SK-N-MC (cell line): Measurements from ENCODE around the gene AXIN1.

Experiments
- DNase-seq: peaks from one replicate; pipeline ENCODE4 v3.0.0-alpha.2; 2011; ENCODE audit warnings: low read depth, low spot score
- H3K27ac ChIP-seq: fragments of 200-600 bp; sonication (generic); 2 replicates; pipeline ENCODE4 v1.5.1; 2016; ENCODE audit warnings: mixed run types
- H3K36me3 ChIP-seq: fragments of 200-600 bp; sonication (generic); 2 replicates; pipeline ENCODE4 v1.6.1; 2017; ENCODE audit warnings: antibody characterized with exemption, low read length, mixed read lengths; ENCODE audit not compliant: insufficient read depth
- H3K4me3 ChIP-seq: fragments of 200-600 bp; sonication (generic); 2 replicates; pipeline ENCODE4 v1.5.1; 2016
- H3K9ac ChIP-seq: fragments of 200-600 bp; sonication (generic); 2 replicates; pipeline ENCODE4 v1.8.0; 2017; ENCODE audit warnings: mixed run types, mixed read lengths; ENCODE audit not compliant: insufficient read length
- H3K9me3 ChIP-seq: fragments of 200-600 bp; sonication (generic); 2 replicates; pipeline ENCODE4 v1.6.1; 2017; ENCODE audit warnings: low read depth, mild to moderate bottlenecking, antibody characterized with exemption, low read length, moderate library complexity, mixed read lengths
- EZH2 ChIP-seq: fragments of 200-600 bp; sonication (generic); IDR thresholded peaks from one replicate; pipeline ENCODE4 v1.6.1; 2017; ENCODE audit warnings: antibody characterized with exemption
- FOXP2 ChIP-seq: optimal IDR thresholded peaks from 2 replicates; pipeline ENCODE3; 2011; ENCODE audit warnings: mild to moderate bottlenecking, moderate library complexity; ENCODE audit not compliant: insufficient read depth; ENCODE audit errors: extremely low read length, control extremely low read depth
- POLR2AphosphoS5 ChIP-seq: IDR thresholded peaks from 2 replicates; pipeline ENCODE4 v1.6.1; 2012; ENCODE audit warnings: mild to moderate bottlenecking, low read depth, low read length, borderline replicate concordance

The AXIN1 gene, protein sequence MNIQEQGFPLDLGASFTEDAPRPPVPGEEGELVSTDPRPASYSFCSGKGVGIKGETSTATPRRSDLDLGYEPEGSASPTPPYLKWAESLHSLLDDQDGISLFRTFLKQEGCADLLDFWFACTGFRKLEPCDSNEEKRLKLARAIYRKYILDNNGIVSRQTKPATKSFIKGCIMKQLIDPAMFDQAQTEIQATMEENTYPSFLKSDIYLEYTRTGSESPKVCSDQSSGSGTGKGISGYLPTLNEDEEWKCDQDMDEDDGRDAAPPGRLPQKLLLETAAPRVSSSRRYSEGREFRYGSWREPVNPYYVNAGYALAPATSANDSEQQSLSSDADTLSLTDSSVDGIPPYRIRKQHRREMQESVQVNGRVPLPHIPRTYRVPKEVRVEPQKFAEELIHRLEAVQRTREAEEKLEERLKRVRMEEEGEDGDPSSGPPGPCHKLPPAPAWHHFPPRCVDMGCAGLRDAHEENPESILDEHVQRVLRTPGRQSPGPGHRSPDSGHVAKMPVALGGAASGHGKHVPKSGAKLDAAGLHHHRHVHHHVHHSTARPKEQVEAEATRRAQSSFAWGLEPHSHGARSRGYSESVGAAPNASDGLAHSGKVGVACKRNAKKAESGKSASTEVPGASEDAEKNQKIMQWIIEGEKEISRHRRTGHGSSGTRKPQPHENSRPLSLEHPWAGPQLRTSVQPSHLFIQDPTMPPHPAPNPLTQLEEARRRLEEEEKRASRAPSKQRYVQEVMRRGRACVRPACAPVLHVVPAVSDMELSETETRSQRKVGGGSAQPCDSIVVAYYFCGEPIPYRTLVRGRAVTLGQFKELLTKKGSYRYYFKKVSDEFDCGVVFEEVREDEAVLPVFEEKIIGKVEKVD

DNA sequence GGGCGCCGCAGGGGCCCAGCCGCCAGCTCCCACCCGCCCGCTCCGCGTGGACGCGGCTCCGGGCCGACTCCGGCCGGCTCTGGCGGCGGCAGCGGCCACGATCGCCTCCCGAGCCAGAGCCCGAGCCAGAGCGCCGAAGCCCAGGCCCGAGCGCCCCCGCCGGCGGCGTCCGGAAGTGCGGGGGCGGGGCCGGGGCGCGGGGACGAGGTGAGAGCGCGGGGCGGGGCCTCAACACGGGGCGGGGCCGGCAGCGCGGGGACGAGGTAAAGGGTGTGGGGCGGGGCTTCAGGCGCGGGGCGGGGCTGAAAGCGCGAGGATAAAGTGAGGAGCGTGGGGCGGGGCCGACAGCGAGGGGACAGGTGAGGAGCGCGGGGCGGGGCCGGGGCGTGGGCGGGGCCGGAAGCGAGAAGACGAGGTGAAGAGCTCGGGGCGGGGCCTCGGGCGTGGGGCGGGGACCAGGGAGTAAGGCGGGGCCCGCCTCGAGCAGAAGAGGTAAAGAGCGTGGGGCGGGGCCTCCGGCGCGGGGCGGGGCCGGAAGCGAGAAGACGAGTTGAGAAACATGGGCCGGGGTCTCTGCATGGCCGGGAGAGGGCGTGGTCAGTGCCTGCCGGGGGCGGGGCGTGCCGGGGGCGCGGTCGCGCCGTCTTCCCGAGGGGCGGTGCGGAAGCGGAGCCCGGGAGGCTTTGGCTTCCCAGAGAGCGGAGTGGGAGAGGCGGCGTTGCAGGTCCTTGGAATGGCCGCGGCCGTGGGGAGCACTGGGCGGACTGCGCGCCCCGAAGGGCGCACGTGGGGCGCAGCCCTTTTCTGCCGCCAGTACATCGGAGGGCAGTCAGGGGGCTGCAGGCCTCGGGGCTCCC is at the start of gene AXIN1:
Gene AXIN1, minus strand, starts transcription at position 177 of the 857 bp plus-strand sequence. CDS start 5,698 bp downstream, outside the sequence.
- Histone ChIP-seq H3K27ac (no peak within 1 kb of the TSS), H3K9me3 (no peaks in the 10 kb centered on the region), H3K4me3 (peak within 1 kb of the TSS; percentile 84), H3K36me3 (peaks cover 9% of the 10 kb centered on the region), H3K9ac (peak within 1 kb of the TSS; percentile 85)
- DNase-seq: peak; percentile 82
- TF ChIP-seq POLR2AphosphoS5 (no peak), FOXP2 (no peak), EZH2 (no peak)

DNA sequence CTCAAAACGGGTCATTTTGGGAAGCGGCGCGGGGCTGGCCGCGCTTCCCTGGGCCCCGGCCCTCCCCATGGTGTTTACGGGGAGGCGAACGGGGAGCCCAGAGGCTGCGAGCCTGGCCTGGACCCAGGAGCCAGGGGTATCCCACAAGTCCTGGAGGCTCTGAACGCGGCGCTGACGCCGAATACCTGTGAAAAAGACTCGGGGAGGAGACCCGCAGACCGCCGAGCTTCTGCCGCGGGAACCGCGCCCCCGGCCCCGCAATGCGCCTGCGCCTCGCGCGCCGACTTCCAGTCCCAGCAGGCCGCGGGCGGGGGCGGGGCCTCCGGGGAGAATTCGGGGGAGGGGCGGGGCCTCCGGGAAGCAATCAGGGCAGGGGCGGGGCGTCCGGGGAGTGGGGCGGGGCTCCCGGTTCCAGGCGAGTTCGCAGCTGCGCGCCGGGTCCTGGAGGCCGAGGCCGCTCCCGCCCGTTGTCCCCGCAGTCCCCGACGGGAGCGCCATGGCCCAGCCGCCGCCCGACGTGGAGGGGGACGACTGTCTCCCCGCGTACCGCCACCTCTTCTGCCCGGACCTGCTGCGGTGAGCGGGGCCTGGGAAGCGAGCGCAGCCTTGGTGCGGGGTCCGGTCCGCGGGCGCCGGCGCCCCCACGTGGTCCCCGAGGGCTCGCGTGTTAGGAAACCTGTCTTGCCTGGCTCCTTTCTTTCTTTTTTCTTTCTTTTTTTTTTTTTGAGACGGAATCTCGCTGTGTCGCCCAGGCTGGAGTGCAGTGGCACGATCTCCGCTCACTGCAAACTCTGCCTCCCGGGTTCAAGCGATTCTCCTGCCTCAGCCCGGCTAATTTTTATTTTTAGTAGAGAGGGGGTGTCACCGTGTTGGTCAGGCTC is 49.2 kb upstream of the AXIN1 start, which contains the start of gene DECR2:
Gene DECR2, plus strand, starts transcription at position 418 of the 881 bp plus-strand sequence. Its CDS starts 79 bp downstream, at position 497.
- Histone ChIP-seq H3K27ac (peak within 1 kb of the TSS; percentile 87), H3K9me3 (no peaks in the 10 kb centered on the region), H3K4me3 (peak within 1 kb of the TSS; percentile 94), H3K9ac (peak within 1 kb of the TSS; percentile 91), H3K36me3 (peaks cover 25% of the 10 kb centered on the region)
- no peak for DNase-seq
- no peak for TF ChIP-seq EZH2
- TF ChIP-seq FOXP2: peak; percentile 27
- peak; percentile 89 for TF ChIP-seq POLR2AphosphoS5

DNA sequence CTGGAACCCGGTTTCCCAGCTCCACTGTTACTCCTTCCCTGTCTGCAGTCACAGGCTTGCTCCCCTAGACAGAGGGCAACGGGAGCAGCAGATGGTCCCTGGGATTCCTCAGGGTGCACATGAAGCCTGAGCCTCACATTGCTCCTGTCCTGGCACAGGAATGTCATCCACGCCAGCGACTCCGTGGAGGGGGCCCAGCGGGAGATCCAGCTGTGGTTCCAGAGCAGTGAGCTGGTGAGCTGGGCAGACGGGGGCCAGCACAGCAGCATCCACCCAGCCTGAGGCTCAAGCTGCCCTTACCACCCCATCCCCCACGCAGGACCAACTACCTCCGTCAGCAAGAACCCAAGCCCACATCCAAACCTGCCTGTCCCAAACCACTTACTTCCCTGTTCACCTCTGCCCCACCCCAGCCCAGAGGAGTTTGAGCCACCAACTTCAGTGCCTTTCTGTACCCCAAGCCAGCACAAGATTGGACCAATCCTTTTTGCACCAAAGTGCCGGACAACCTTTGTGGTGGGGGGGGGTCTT is 47.6 kb upstream of the AXIN1 start:
- TF ChIP-seq EZH2: no peak
- TF ChIP-seq FOXP2: no peak
- TF ChIP-seq POLR2AphosphoS5: no peak
- Histone ChIP-seq H3K36me3 (peaks cover 25% of the 10 kb centered on the region), H3K4me3 (peak overlapping the region; percentile 94), H3K27ac (peak overlapping the region; percentile 74), H3K9me3 (no peaks in the 10 kb centered on the region), H3K9ac (no peak overlapping the region)
- no peak for DNase-seq

DNA sequence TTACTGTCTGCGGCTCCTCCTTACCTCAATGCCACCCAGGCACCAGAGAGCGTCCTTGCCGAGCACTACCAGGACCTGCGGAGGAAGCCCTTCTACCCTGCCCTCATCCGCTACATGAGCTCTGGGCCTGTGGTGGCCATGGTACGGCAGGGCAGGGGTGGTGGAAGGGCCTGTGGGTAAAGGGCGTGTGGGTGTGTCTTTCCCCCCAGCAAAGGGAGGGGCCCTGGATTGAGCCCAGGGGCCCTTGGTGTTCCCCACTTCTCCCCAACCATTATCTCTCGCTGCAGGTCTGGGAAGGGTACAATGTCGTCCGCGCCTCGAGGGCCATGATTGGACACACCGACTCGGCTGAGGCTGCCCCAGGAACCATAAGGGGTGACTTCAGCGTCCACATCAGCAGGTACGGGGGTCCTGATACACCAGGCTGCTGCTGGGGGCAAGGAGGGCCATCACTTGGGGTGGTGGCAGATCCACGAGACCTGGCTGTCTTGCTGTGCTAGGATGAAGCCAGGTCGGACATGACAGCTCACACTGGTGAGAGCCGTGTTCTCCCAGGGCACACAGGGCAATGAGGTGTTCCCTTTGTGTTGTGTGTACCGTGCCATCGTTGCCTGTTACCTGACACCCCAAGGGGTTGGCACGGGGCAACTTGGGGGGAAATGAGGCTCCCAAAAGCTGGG is 47.0 kb upstream of the AXIN1 start:
- H3K4me3 ChIP-seq: no peak overlapping the region
- TF ChIP-seq EZH2: no peak
- no peak for TF ChIP-seq FOXP2
- TF ChIP-seq POLR2AphosphoS5: no peak
- H3K36me3 ChIP-seq: peaks cover 25% of the 10 kb centered on the region
- H3K9ac ChIP-seq: no peak overlapping the region
- H3K9me3 ChIP-seq: no peaks in the 10 kb centered on the region
- no peak for DNase-seq
- peak overlapping the region; percentile 74 for H3K27ac ChIP-seq

DNA sequence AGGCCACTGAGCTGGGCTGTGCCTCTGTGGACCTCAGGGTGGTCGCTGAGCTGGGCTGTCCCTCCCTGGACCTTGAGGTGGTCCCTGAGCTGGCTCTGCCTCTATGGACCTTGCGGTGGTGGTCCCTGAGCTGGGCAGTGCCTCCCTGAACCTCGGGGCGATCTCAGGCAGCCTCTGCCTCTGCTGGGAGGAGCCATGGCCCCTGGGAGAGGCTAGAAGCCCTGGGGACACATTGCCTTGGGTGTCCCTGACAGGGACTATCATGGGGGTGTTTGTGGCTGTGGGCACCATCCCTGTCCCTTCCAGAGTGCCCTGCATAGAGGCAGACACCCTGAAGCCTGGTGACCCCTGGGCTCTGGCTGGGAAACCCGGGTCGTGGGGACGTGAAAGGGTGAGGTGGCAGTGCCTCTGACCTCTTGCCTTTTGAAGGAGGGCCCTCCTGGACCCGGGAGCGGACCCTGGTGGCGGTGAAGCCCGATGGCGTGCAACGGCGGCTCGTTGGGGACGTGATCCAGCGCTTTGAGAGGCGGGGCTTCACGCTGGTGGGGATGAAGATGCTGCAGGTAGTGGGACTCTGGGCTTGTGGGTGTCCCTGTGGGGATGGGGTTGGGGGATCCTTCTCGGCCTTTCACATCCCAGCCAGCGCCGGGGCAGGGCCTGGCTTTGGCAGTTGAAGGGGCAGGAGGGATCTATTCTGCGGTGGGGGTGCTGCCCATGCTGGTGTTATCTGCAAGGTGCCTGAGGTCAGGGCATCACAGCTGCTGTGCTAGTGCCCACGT is 46.2 kb upstream of the AXIN1 start:
- no peaks in the 10 kb centered on the region for H3K9me3 ChIP-seq
- H3K27ac ChIP-seq: peak overlapping the region; percentile 91
- H3K9ac ChIP-seq: no peak overlapping the region
- no peak for DNase-seq
- peaks cover 25% of the 10 kb centered on the region for H3K36me3 ChIP-seq
- peak; percentile 6; the same call in 1 of the 2 replicates for TF ChIP-seq POLR2AphosphoS5
- TF ChIP-seq FOXP2: no peak
- no peak for TF ChIP-seq EZH2
- H3K4me3 ChIP-seq: peak overlapping the region; percentile 12; the same call in 1 of the 2 replicates

DNA sequence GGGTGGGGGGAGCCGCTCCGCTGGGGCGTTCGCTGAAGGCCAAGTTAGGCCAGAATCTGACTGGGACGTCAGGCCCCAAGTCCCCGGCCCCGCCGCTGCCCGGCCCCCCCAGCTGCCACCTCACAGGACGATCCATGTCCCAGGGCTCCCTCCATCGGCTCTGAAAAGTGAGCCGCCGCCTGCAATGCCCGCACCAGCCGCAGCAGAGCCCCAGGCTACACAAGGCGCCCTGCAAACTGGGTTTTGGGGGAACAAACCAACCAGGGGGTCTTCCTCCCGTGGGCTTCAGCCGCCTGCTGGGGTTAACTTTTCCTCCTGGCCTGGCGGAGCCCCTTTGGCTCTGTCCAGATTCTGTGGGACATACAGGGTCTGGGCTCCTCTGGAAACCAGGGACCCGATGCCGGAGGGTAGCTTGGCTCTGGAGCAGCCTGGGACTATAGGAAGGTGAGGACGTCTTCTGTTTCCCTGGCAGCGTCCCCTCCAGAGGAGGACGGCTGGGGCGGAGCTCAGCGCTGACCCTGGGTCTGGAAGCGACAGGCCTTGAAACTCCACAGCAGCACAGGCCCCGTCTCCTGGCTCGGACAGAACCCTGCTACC is 45.3 kb upstream of the AXIN1 start:
- no peak for DNase-seq
- H3K9ac ChIP-seq: peak overlapping the region; percentile 47
- peak overlapping the region; percentile 91 for H3K27ac ChIP-seq
- no peaks in the 10 kb centered on the region for H3K9me3 ChIP-seq
- peak overlapping the region; percentile 64 for H3K4me3 ChIP-seq
- peaks cover 25% of the 10 kb centered on the region for H3K36me3 ChIP-seq
- TF ChIP-seq FOXP2: no peak
- TF ChIP-seq POLR2AphosphoS5: no peak
- no peak for TF ChIP-seq EZH2
